Stimulated activated CD8-positive, alpha-beta memory T cell treated with anti-CD3 and anti-CD28 coated beads, Interleukin-2, amount 100 ng/mL, for 48 hours (primary cell): ENCODE data around the gene SEMA7A.
"Not testable (repeated sequence)": the region's sequence is repeated elsewhere in the genome, so short reads cannot be mapped to it uniquely, and the experiment has no call there.

Source experiments
- DNase-seq, 2 donors: peaks; one replicate each; pipeline ENCODE4 v3.0.0-alpha.2; 2020; ENCODE audit warnings: low read depth in 2 of 2

SEMA7A gene

GRCh38 chr15:74373056-74373650 lies 60.6 kb downstream of the SEMA7A start:
- no peak for DNase-seq

DNA sequence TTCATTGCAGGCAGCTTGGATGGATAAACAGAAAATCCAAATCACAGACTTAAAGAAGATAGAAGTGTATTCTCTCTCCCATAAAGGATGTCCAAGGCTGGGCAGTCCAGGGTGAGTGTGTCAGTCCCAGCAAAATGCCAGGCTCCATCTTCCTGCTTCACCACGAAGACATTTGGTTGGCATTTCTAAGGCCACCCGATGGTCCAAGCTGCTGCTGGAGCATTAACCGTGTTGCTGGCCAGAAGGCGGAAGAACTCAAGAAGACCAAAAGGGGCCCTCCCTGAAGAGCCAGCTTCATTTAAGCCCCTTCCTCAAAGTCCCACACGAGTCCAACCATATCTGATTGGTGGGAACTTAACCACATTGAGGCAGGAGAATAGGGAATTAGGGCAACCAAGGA lies 63.3 kb downstream of the SEMA7A start:
- DNase-seq, result no peak

GRCh38 chr15:74369756-74370155 lies 64.0 kb downstream of the SEMA7A start:
- no peak for DNase-seq

DNA sequence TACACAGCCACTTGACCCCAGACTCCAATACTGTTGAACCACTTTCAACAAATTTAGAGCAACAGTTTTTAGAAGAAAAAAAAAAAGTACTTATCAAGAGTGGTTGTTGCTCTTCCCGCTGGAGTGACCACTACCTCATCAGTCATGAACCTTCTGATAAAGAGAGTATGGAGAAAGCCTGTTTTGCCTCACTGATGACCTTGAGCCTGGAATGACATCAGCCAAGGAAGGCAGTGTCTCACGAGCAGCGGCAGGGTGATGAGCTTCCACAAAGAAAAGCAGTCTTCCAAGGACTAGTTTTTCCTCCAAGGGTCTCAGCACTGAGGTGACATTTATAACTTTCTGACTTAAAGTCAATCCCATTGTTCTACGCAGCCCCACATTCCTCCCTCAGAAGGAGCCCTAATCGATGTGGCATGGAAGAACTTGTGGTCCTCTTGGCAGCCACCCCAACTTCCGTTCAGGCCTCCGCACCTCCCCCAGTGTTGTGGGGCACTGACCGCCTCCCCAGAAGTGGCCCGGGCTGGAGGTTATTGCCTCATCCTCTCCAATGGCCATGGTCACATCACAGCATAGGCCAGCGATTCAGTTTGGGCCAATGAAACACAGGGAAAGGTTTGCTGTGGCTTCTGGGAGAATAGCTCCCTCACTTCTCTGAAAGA lies 64.5 kb downstream of the SEMA7A start:
- DNase-seq, result no peak

- DNase-seq, result no peak
Measured at GRCh38 chr15:74368121-74368520, 65.6 kb downstream of the SEMA7A start.

DNA sequence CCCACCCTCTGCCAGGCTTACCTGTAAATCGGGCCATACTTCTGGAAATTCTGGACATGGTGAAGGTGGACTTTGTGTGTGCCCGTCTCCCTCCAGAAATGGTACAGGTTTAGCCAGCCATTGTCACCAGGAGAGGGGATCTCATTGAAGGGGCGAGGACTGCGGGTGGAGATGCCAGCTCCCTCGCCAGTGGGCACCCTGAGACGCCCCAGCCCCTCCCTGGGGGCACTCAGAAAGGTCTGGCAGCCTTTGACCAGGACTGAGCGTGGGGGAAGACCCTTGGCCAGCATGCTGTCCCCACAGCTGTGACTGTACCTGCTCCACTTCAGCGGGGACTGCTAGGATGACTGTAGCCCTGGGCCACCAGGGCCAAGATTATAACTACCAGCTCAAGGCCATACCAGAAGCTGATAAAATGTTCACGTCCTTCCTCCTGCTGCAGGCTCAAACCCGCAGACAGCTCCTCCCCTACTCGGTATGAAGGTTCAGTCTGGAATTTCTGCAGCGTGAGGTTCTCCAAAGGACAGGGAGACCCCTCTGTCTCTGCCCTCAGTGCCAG lies 66.4 kb downstream of the SEMA7A start, which contains the start of gene CYP11A1:
TSS of gene CYP11A1 (minus strand) at position 351 of the 559 bp plus-strand sequence. CDS start at position 290, 61 bp downstream.
- DNase-seq, result no peak

DNA sequence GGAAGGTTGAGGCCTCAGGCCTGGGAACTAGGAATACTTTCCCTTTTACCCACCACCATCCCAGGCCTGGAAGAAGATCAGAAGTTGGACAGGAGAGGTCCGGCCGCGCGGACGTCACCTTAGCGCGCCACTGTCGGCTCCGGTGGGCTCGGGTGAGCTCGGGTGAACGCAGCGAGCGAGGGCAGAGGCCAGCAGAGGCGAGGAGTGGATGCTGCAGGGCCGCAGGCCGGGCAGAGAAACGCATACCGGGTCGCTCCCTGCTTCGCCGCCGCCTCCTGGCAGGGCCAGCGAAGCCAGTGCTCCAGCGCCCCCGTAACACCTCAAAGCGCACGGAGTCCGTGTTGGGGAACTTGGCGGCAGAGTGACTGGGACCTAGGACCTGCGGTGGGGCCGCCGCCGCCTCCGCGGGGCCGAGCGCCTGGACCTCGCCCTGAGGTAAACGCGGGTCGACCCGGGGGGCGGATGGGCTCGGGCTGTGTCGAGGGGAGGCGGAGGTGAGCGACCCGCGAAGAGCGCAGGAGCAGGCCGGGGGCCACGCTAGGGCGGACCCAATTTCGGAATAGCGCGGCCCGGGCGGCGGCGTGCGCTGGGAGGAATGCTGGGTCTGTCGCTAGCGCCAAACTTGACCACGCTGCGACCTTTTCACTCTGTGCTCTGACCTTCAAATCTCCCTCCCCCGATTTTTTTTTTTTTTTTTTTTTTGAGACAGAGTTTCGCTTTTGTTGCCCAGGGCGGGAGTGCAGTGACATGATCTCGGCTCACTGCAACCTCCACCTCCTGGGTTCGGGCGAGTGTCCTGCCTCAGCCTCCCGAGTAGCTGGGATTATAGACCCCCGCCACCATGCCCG lies 67.9 kb downstream of the SEMA7A start:
- DNase-seq, result no peak

DNA sequence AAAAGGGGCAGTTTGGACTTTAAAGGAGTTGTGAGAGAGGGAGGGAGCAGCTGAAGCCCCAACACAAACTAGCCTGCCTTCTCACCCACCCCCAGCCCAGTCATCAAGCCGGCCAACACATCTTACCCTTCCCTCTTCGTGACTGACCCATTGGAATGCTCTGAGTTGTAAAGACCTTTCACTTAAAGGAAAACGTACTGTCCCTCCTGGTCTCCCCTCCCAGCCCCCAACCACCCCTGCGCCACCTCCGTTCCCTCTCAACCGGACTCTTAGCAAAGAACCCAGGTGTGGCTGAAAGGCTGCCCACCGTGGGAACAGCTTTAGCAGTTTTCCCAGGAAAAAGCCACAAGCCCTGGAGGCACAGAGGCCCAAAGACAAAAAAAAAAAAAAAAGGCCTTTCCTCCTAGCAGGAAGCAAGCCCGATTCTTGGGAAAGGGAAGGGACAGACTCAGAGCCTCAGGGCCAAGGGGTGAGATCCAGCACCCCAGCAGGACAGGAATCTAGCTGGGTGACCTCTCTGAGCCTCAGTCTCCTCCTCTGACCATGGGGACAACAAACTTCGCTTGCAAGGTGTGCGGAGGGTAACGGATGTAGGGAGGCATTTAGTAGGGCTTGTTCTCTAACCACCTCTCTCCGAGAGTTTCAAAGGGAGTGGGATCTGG lies 68.7 kb downstream of the SEMA7A start:
- DNase-seq, result no peak

GRCh38 chr15:74362482-74362881 lies 71.3 kb downstream of the SEMA7A start:
- DNase-seq, result no peak

DNA sequence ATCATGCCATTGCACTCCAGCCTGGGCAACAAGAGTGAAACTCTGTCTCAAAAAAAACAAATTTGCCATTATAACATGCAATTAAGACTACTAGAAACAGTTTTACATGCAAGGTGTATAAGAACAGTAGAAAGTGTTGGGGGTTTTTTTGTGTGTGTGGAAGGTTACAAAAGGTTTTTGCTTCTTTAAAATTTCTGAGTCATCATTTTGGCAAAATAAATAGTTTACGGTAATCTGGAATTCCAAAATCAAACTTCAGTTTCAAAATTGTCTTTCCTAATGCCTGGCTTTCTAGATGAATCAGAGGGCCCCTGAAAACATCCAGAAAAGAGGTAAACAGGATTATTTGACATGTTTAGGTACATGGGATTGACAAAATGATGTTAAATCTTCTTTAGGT lies 72.9 kb downstream of the SEMA7A start:
- DNase-seq, result not testable (repeated sequence)

DNA sequence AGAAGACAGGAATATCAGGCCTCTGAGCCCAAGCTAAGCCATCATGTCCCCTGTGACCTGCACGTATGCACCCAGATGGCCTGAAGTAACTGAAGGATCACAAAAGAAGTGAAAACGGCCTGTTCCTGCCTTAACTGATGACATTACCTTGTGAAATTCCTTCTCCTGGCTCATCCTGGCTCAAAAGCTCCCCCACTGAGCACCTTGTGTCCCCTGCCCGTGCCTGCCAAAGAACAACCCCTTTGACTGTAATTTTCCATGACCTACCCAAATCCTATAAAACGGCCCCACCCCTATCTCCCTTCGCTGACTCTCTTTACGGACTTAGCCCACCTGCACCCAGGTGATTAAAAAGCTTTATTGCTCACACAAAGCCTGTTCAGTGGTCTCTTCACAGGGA lies 74.4 kb downstream of the SEMA7A start:
- DNase-seq, result not testable (repeated sequence)
